COLO668 (cell line): Measurements from ENCODE around the gene CREB3L1.

Experiments used
- DNase-seq: peaks from one replicate; lab custom pipeline; 2025; ENCODE audit not compliant: unreplicated experiment; lab: John Stamatoyannopoulos, UW

CREB3L1 gene

DNA sequence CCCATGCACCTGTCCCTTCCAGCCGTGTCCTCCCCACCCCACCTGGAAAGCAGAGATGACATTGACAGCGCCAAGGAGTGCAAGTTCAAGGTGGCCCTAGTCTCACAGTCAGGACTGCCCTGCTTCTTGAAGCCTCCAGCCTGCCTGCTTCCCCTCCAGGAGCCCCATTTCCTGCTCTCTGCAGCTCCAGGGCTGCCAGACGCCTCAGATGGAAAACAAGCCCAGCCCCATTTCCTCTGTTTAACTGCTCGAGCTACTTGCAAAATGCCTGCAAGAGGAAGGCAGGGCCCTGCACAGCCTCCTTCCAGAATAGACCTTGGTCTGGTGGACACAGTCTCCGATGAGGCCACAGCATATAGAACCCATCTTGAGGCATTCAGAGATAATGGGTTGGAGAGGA is 64.8 kb downstream of the CREB3L1 start:
- DNase-seq: peak; percentile 26

DNA sequence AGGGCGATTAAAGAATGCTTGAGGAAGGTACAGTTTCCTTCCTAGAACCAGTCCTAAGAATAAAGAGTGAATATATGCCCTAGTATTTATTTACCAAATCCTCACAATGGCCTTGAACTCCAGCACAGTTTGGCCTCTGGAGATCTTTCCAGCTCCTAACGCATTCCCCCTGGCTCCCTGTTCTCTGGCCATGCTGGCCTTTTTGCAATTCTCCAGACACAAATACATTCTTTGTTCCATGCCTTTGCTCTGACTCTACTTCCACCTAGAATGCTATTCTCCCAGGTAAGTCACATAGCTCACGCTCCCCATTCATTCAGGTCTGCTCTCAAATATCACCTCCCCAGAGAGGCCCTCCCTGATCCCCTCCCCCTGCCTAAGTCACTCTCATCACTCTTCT is 66.1 kb downstream of the CREB3L1 start:
- DNase-seq: no peak

DNA sequence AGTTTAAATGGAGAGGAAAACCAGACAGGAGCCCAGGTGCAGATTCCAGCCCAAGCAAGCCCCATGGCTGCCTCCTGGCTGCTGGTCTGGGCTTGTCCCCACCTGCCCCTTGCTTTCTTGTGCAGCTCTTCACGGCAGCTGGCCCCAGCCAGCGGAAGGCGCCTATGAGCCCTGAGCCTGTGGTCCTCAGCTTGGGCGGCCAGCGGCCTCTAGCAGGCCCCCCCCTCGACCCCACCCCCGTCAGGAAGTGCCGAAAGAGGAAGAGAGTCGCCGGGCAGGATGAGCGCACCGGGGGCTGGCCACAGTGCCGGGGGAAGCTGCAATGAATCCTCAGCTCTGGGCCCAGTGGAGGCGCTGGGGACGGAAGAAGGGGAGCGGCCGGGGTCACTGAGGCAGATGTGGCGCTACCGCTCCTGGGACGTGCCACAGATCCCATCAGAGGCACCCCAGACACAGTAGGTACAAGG is 67.7 kb downstream of the CREB3L1 start:
- peak; percentile 73 for DNase-seq

DNA sequence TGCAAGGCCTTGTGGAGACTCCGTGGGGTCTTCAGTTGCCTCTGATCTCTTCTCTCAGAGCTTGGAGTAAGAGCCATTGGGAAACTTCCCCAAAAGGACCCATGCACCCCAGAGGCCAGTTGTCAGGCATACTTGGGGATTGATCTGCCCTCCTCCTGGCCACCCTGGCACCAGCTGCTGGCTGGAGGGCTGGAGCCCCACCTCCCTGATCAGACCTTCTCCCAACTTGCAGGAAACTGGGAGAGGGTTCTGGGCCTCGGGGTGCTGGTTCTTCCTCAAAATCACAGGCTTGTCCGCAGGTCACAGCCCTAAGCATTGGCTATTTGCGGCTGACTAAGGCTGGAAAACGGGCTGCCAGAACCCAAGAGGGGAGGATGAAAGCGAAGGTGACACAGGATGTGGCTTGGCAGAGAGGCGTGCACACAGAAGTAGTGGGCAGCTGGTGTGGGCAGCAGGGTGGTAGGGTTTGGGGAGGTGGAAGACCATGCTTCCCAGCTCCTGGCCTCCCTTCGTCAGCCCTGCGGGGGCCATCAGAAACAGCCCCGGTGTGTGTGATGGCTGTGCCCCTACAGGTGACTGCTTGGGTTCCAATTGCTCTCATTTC is 68.5 kb downstream of the CREB3L1 start:
- DNase-seq: no peak

DNA sequence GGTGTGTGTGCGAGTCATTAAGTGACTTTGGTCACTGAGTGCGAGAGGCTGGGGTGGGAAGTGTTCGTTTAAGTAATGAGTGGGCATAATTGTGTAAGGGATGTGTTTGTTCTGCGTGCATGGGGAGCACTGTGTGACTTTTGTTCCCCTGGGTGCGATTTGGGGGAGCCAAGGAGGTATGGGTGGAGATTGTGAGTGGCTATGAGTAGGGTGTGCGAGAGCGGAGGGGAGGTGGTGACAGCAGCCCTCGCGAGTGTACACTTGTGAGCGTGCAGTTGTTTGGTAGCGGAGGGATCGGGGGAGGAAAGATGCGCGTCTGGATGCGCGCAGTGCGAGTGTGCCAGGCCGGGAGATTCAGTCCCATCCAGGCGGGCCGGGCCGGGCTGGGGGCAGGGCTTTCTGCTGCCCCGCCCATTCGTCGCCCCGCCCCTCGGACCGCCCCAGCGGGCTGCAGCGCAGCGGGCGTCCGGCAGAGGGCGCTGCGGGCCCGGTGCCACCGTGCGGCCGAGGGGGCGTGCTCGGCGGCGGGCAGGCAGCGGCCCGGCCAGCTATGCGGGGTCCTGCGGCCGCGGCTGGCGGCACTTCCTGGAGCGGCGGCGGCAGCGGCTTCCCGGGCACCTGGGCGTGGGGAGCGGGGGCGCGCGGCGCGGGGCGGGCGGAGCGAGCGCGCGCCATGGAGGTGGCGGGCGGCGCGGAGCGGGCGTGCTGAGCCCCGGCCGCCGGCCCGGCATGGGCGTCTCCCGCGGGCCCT is 69.6 kb downstream of the CREB3L1 start, which contains the start of gene DGKZ:
TSS of gene DGKZ (plus strand) at position 578 of the 751 bp plus-strand sequence. CDS start 197 bp downstream, outside the sequence.
- DNase-seq: peak; percentile 94

DNA sequence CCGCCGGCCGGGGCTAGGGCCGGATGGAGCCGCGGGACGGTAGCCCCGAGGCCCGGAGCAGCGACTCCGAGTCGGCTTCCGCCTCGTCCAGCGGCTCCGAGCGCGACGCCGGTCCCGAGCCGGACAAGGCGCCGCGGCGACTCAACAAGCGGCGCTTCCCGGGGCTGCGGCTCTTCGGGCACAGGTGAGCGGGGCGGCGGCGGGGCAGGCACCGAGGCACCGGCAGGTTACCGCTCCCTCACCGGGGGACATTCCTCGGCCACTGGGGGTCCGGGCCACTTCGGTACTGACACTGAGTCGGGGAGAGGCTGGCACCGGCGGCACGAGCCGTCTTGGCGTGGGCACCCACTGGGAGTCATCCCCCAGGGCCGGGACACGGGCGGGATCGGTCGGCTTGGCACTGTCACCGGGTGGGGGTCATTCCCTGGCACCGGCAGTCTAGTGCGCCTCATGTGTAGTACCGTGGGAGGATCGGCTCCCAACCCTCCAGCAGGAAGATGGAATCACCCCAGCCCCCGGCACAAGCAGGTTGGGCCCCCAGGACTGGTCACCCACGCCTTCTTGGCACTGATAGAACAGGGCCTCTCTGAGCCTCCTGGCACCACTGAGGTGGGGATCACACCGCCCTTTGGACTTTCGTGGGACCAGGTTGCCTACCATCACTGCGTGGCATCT is 70.3 kb downstream of the CREB3L1 start:
- peak; percentile 51 for DNase-seq

DNA sequence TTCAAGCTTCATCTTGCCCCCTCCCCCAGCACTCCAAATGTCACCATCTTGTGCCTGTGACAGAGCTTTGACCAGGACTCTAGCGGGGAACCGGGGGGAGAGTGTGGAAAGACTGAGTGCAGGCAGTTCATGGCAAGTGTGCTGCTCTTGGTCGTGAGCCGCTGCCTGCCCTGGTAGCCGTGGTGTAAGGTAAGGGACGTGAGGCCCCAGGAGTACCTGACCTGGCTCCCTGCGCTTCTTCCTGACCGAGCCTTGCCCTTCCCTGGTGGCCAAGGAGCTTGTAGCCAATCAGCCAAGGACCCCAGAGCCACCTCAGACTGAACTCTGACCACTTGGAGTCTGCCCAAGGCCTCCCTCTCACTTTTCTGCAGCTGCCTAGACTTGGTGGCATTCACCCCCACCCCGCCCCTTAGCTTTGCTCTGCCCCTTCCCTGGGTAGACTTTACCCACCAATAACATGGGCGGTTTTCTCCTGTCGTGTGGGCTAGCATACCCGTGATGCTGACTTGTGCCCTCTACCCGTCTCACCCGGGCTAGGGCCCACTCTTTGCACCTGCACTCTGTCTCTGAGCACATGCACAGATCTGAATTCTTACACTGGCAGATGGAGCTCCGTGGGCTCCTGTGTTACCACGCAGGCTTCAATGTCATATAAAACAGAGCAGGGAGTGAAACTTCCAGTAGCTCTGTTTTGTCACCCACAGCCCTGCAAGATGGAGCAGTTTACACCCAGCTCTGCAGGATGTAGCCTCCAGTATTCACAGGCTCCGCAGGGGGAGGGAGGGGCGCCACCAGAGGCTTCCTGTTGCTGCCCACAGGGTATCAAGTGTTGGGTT is 71.3 kb downstream of the CREB3L1 start:
- peak; percentile 48 for DNase-seq

DNA sequence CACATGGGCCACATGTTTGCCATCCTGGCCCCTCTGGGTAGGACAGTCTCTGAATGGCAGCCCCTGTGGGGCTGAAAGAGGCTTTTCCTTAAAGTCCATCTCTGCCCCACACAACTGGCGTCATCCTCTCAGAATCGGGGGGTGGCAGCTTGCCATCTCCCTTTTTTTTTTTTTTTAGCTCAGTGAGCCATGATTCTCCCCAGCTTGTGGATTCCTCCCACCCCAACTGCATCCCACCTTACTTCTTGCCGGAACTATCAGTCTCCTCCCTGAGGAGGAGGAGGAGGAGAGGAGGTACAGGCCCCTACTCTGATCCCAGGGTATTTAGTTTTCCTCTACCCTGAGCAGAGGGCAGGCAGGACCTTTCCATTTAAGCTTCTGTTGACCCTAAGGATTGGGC is 73.2 kb downstream of the CREB3L1 start:
- DNase-seq: no peak

DNA sequence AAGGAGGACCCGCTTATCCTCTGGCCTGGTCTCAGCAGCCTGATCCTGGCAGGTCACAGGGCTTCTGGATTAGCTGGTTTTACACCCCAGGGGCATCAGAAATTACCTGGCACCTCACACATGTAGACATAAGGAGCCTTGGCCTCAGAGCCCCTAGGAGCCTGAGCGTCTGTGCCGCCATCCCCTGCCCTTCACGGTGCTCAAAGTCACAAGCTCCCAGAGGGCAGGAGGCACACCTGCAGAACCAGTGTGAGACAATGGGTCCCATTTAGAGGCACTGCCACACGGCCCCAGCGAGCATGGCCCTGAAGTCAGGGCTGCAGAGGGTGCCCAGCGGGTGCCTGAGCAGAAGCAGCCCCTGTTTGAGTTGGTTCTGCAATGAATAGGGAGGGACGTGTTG is 73.7 kb downstream of the CREB3L1 start:
- no peak for DNase-seq

DNA sequence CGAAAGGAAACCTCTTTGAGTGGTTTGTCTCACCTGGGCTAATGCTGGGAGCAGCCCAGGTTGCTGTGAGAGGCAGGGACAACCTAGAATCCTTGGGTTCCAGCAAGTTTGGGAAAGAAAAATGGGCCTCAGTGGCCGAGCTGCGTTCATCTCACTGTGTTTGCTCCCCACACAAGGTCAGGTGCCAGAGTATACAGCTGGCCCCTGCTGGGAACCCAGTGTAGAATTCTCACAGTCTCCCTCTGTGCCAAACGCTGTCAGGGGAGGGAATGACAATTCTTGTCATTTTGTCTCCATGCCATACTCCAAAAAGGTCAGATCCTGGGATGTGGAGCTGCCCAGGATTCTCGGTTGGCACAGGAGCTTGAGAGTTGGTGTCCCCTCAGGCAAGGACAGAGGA is 74.1 kb downstream of the CREB3L1 start:
- no peak for DNase-seq

DNA sequence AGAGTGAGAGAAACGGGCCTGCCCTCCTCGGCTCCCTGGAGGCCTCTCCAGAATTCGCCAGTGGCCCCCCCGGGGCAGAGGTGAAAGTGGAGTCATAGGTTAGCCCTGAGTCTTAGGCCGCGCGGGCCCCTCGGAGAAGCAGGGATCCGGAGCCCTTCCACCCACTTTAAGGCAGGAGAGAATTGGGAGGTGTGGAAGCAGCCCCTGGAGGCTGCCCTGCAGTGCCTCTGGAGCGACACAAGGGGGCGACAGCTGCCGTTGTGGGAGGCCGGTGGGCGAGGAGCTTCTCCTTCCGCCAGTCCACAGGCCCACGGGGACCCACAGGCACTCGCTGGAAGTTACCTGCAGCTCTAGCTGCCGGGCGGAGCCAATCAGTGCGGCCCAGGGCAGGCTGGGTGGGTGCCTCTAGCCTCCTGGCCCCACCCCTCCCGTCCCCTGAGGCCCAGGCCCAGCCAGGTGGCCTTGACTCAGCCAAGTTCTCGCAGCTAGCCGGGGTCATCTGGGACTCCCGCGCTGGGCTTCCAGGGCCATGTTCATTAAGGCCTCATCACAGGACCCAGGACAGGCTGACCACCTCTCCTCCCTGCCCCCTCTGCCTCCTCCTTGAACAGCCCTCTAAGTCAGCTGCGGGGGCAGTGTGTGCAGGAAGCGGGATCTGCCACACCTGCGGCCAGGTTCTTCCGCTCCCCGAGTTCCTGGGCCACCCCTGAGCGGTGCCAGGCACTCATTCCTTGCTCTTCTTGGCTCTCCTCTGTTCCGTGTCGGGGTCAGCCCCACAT is 74.8 kb downstream of the CREB3L1 start:
- DNase-seq: peak; percentile 43

DNA sequence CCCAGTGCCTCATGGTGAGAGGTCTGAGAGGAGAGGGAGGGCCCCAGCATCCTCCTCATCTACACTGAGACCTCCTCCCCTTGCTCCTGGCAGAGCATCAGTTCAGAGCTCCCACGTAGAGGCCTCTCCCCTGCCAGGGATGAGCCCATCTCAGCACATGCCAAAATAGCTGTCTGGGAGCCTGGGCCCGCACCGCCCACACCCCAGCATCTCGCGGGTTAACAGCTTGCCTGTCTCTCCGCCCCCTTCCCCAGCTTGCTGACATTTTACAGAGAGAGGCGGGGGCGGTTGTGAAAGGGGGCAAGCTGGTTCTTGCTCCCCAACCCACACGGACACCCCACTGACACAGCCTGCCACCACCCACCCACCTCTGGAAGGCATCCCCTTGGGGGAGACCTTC is 76.2 kb downstream of the CREB3L1 start:
- no peak for DNase-seq

DNA sequence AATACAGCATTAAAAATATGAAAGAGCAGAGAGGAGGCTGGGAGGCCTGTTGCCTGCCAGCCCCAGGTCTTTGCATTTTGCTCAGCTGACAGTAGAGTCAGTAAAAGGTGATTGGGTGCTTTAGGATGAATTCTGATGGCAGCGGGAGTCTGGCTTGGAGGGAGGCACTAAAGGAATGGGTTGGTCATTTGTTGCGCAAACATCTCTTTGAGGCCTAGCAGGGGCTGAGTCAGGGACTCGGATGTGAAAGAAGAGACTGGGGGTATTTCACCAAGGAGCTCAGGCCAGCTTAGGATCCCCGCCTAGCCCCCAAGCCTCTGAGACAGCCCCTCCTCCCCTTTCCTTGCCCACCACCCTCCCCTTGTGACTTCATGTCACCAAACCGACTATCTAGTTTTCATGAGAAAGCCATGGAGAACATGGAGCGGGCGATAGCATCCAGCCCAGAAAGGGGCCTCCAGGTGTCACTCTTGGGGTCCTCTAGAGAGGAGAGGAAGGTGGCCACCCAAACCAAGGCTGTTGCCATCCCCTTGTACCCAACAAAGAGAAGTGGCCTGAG is 79.5 kb downstream of the CREB3L1 start:
- no peak for DNase-seq

DNA sequence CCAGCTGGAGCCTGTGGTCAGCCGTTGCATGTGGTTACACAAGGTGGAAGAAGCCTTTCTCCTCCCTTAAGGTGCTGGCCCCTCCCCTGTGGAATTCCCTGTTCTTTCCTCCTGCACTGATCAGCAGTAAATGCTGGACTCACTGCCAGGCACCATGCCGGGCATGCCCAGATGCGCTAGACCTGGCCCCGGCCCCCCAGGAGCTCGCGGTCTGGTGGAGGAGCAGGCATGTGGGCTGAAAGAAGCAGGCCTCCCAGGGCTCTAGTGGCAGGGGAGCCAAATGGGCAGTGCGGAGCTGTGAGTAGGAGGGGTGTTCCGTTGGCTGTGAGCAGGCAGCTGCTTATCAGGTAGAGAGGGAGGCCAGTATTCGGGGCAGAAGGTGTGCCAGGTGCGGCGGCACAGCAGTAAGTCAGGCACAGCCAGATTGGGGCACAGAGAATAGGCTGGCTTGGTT is 80.0 kb downstream of the CREB3L1 start:
- peak; percentile 84 for DNase-seq

DNA sequence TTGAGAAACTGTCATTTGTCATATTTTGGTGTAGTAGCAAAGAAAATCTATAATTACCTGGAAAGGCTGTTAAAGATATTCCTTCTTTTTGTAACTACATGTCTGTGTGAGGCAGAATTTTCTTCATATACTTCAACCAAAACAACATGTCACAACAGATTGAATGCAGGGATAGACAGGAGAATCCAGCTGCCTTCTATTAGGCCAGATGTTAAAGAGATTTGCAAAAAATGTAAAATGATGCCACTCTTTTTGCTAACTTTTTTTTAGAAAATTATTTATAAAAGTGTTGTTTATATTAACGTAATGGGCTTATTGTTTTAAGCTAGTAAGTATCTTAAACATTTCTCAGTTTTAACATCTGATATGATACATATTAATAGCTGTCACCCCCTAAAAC is 82.5 kb downstream of the CREB3L1 start:
- no peak for DNase-seq

DNA sequence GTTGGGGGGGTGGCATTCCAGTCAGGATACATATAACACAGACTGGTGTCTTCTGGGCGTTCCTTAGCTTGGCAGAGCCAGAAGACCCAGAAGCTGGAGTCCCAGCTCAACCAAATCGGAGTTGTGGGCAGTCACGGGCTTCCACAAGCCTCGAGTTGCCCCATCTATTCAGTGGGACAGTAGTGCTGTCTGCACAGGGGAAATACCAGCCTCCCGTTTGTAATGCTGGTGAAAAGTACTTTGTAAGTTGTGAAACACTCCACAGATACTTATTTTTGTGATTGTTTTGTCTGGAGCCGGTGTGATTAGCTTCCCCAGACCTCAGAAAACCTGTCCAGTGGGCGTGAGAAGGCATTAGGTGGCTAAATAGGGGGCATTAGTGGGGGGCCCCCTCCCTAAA is 83.4 kb downstream of the CREB3L1 start:
- no peak for DNase-seq

DNA sequence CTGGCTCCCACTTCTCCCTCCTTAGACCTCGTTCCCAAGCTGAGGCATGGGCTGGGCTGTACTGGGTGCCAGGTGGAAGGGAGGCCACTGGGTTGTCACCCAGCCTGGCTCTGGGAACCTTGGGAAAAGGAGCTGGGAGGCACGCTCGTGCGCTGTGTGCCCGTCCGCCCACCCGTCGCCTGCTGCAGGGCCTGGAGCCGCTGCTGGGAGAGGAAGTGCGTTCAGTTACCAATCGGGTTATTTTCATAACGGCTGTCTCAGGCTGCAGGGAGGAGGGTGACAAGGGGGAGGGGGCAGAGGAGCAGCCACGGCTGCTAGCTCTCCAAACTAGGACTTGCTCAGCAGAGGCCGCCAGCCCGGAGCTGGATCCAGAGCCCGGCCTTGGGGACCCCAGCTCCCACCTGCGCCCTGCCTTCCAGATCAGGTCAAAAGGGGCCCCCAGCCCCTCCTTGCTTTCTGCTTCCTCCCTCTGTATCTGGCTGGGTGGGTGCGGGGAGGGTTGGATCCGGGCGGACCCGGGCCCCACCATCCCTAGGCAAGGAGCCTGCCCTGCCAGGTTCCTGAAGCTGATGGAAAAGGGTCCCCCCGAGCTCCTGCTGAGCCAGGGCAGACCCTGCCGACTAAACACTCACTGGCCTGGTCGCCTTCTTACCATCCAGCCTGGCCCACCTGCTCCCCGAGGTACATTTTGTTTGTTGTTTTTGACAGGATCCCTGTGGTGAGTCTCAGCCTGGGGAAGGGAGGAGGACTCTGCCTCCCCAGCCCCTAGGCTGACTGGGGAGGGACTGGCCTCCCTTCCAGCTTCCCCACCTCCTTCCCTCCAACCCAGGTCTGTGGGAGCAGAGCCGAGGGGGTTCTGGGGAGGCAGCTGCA is 84.1 kb downstream of the CREB3L1 start:
- peak; percentile 84 for DNase-seq

DNA sequence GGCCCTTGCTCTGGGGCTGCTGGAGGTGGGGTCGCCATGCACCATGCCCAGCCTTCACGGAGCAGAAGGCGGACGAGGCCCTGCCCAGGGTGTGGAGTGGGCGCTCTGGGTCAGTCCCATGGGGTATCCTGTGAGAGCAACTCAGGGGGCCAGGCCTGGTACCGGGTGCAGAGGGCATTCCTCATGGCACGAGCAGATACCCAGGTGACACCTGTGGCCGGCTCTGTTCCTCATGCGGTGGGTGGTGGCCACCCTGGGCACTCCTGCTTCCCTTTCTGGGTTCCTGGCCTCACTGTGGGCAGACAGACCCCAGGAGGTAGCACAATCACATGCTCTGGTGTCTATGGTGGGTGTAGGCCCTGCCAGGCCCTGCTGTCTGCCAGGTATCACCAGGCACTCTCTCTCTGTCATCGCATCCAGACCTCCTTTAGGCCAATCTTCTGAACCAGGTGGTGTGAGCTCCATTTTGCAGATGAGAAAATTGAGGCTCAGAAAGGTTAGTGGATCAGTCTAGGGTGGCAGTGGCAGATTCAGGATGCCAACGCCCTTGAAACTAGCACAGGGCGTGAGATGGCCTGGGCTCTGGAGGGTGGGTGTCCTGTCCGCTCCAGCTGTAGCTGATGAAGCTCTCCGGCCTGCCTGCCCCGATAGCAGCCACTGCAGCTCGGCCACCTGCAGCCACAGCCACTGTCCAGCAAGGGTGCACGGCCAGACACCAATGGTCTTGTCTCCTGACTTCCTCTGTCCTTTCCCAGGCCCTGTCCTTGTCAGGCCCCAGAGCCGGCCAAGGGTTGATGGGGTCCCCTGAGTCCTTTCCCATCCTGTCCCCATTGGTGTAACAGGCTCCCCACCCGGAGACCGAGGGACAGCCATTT is 84.9 kb downstream of the CREB3L1 start:
- DNase-seq: no peak
